D721Med (cell line): ENCODE results near the gene BBLN.

Source experiments
- DNase-seq: peaks from one replicate; pipeline ENCODE4 v3.0.0; 2011; ENCODE audit warnings: low spot score; ENCODE audit not compliant: insufficient read length
- FAIRE-seq: peaks from 2 replicates; lab custom pipeline; 2011; peaks lifted over from hg19 to GRCh38; lab: Jason Lieb, UNC
- CTCF ChIP-seq: IDR thresholded peaks from 2 replicates; pipeline ENCODE4 v1.5.1; 2012; ENCODE audit warnings: mild to moderate bottlenecking, control low read depth; ENCODE audit not compliant: insufficient read depth; ENCODE audit errors: missing control alignments

The BBLN gene

GRCh38 chr9:128190516-128191405, 30.7 kb downstream of the BBLN start:
- no peak for TF ChIP-seq CTCF
- FAIRE-seq: no peak
- no peak for DNase-seq

GRCh38 chr9:128191406-128192046, 31.5 kb downstream of the BBLN start, which contains the start of gene CIZ1:
TSS of gene CIZ1 (minus strand) at chr9:128191572. CDS start at chr9:128190857, 715 bp downstream.
- TF ChIP-seq CTCF: peak; percentile 53
- peak; percentile 79 for DNase-seq
- no peak for FAIRE-seq

GRCh38 chr9:128192601-128193371, 32.7 kb downstream of the BBLN start:
- DNase-seq (peak; percentile 79), FAIRE-seq (no peak)
- TF ChIP-seq CTCF: no peak

GRCh38 chr9:128193469-128194096, 33.5 kb downstream of the BBLN start:
- FAIRE-seq: no peak
- DNase-seq: no peak
- no peak for TF ChIP-seq CTCF

GRCh38 chr9:128201441-128202369, 41.6 kb downstream of the BBLN start:
- FAIRE-seq (no peak), DNase-seq (no peak)
- TF ChIP-seq CTCF: no peak

GRCh38 chr9:128202648-128203023, 42.6 kb downstream of the BBLN start:
- no peak for DNase-seq
- no peak for TF ChIP-seq CTCF
- FAIRE-seq: no peak
